ENCODE results near the gene PLEKHA5.

PLEKHA5 gene

GRCh38 chr12:19236656-19237055 is 107.1 kb downstream of the PLEKHA5 start:
- Histone ChIP-seq H3K9me3 (ENCODE audit: control insufficient read depth, insufficient read depth, low read length) (no peaks in the 10 kb centered on the region), H3K27me3 (ENCODE audit: control insufficient read depth, low read length) (no peaks in the 10 kb centered on the region), H3K4me1 (ENCODE audit: control insufficient read depth, low read length) (peaks cover 19% of the 10 kb centered on the region), H3K4me2 (ENCODE audit: low read length) (no peak overlapping the region), H3K9me2 (replicated peaks; ENCODE audit: control insufficient read depth, low read length) (no peaks in the 10 kb centered on the region), H4K20me1 (ENCODE audit: control insufficient read depth, insufficient read depth, low read depth, low read length) (no peaks in the 10 kb centered on the region), H3K36me3 (ENCODE audit: control insufficient read depth, low read length) (no peaks in the 10 kb centered on the region), H3K4me3 (ENCODE audit: low read length) (no peak overlapping the region), H3K27ac (ENCODE audit: low read depth, low read length) (no peak overlapping the region), H3F3A (ENCODE audit: control insufficient read depth, insufficient read depth) (no peaks in the 10 kb centered on the region), H3K79me2 (ENCODE audit: control insufficient read depth, low read length) (no peaks in the 10 kb centered on the region)
- no peak for TF ChIP-seq EZH2phosphoT487 (IDR thresholded peaks at IDR 0.05; ENCODE audit: borderline replicate concordance, low read length)
- TF ChIP-seq, protein P1, sequence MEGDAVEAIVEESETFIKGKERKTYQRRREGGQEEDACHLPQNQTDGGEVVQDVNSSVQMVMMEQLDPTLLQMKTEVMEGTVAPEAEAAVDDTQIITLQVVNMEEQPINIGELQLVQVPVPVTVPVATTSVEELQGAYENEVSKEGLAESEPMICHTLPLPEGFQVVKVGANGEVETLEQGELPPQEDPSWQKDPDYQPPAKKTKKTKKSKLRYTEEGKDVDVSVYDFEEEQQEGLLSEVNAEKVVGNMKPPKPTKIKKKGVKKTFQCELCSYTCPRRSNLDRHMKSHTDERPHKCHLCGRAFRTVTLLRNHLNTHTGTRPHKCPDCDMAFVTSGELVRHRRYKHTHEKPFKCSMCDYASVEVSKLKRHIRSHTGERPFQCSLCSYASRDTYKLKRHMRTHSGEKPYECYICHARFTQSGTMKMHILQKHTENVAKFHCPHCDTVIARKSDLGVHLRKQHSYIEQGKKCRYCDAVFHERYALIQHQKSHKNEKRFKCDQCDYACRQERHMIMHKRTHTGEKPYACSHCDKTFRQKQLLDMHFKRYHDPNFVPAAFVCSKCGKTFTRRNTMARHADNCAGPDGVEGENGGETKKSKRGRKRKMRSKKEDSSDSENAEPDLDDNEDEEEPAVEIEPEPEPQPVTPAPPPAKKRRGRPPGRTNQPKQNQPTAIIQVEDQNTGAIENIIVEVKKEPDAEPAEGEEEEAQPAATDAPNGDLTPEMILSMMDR (IDR thresholded peaks at IDR 0.05; ENCODE audit: low read depth, low read length, poor library complexity, severe bottlenecking) = no peak

DNA sequence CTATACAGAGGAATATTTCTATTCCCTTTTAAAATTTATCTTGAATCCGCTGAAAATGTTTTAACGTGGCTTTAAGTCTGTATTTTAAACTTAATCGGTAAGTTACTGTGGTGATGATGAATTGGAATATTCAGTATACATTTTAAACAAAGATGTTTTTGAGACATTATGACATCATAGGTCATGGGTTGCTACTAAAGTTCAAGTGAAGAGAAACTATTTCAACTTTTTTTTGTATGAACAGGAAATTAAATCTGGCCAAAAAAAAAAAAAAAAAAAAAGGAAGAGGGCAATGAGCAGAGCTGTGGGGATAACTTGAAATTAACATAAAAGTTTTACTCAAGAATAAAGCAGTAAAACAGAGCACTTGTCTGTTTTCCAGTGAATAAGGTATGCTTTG is 109.0 kb downstream of the PLEKHA5 start:
- no peaks in the 10 kb centered on the region for H3K79me2 ChIP-seq (ENCODE audit: control insufficient read depth, low read length)
- H3K4me3 ChIP-seq (ENCODE audit: low read length) = no peak overlapping the region
- TF ChIP-seq, protein P1 (IDR thresholded peaks at IDR 0.05; ENCODE audit: low read depth, low read length, poor library complexity, severe bottlenecking) = no peak
- TF ChIP-seq EZH2phosphoT487 (IDR thresholded peaks at IDR 0.05; ENCODE audit: borderline replicate concordance, low read length) = no peak
- H3K27ac ChIP-seq (ENCODE audit: low read depth, low read length) = no peak overlapping the region
- no peaks in the 10 kb centered on the region for H3F3A ChIP-seq (ENCODE audit: control insufficient read depth, insufficient read depth)
- H3K36me3 ChIP-seq (ENCODE audit: control insufficient read depth, low read length) = no peaks in the 10 kb centered on the region
- H4K20me1 ChIP-seq (ENCODE audit: control insufficient read depth, insufficient read depth, low read depth, low read length) = no peaks in the 10 kb centered on the region
- no peaks in the 10 kb centered on the region for H3K9me3 ChIP-seq (ENCODE audit: control insufficient read depth, insufficient read depth, low read length)
- H3K4me1 ChIP-seq (ENCODE audit: control insufficient read depth, low read length) = peaks cover 15% of the 10 kb centered on the region
- H3K4me2 ChIP-seq (ENCODE audit: low read length) = no peak overlapping the region; the same call in 1 of the 2 replicates
- H3K9me2 ChIP-seq (replicated peaks; ENCODE audit: control insufficient read depth, low read length) = no peaks in the 10 kb centered on the region
- H3K27me3 ChIP-seq (ENCODE audit: control insufficient read depth, low read length) = no peaks in the 10 kb centered on the region

DNA sequence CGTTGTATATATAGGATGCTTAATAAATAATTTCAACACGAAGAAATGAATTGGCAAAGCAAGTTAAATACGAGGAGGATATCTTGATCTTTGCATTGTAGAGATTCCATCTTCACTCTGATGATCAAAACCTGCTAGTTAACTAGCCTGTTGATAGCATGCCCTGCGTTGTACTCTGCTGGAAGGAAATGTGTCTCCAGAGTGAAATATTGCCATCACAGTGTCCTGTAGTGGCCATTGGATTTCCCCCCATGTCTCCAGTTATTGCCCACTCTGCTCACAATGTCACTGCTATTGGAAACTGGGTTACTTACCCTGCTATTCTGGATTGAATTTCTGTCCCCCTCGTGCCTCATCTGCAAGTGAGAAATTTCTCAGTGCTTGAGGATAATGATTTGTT is 109.6 kb downstream of the PLEKHA5 start:
- no peaks in the 10 kb centered on the region for H3F3A ChIP-seq (ENCODE audit: control insufficient read depth, insufficient read depth)
- no peaks in the 10 kb centered on the region for H4K20me1 ChIP-seq (ENCODE audit: control insufficient read depth, insufficient read depth, low read depth, low read length)
- H3K4me2 ChIP-seq (ENCODE audit: low read length) = no peak overlapping the region

More for the DNA sequence above, 109.6 kb downstream of the PLEKHA5 start:
- H3K79me2 ChIP-seq (ENCODE audit: control insufficient read depth, low read length) = no peaks in the 10 kb centered on the region
- H3K27ac ChIP-seq (ENCODE audit: low read depth, low read length) = no peak overlapping the region
- H3K4me1 ChIP-seq (ENCODE audit: control insufficient read depth, low read length) = peaks cover 15% of the 10 kb centered on the region
- H3K27me3 ChIP-seq (ENCODE audit: control insufficient read depth, low read length) = no peaks in the 10 kb centered on the region
- no peaks in the 10 kb centered on the region for H3K9me2 ChIP-seq (replicated peaks; ENCODE audit: control insufficient read depth, low read length)
- no peaks in the 10 kb centered on the region for H3K9me3 ChIP-seq (ENCODE audit: control insufficient read depth, insufficient read depth, low read length)
- no peaks in the 10 kb centered on the region for H3K36me3 ChIP-seq (ENCODE audit: control insufficient read depth, low read length)
- no peak overlapping the region for H3K4me3 ChIP-seq (ENCODE audit: low read length)
- no peak for TF ChIP-seq EZH2phosphoT487 (IDR thresholded peaks at IDR 0.05; ENCODE audit: borderline replicate concordance, low read length)
- TF ChIP-seq, protein P1 (IDR thresholded peaks at IDR 0.05; ENCODE audit: low read depth, low read length, poor library complexity, severe bottlenecking) = no peak
